ENCODE measurements around the gene EGFLAM.

DNA sequence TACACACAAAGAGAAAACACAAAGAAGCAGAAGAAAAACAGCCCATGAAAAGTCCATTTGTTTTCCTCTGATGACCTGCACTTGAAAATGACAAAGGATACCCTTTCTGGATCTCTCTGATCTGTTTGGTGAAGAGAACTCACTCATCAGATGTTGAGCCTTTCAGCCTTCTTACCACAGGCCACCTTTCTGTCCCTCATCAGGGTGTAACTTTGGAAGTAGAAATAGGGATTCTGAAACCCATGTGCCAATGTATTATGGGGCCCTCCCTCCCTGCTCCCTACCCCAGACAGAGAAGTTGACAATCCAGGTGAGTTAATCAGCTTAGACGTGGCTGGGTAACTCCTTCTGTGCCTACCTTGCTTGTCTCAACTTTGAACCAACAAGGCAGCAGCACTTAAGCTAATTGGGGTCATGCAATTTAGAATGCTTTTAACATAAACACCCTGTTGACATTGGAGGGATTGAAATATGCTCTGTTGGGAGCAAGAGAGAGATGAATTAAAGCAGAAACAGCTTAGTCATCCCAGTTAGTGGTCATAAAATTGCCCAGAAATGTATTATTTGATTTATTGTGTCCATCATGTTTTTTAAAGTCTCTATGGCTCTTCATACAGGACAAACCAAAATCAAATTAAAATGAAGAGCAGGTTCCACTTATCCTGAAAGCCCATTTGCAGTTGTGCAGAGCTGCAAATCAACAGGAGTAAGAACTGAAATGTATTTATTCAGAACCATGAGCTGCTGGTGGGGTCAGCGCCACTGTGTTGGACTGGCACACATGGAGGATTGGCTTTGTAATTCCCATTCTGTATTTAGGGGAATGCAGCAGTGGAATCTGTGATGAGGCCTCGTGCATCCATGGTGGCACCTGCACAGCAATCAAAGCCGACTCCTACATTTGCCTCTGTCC is 166.0 kb downstream of the EGFLAM start:
- TF ChIP-seq, protein P1, sequence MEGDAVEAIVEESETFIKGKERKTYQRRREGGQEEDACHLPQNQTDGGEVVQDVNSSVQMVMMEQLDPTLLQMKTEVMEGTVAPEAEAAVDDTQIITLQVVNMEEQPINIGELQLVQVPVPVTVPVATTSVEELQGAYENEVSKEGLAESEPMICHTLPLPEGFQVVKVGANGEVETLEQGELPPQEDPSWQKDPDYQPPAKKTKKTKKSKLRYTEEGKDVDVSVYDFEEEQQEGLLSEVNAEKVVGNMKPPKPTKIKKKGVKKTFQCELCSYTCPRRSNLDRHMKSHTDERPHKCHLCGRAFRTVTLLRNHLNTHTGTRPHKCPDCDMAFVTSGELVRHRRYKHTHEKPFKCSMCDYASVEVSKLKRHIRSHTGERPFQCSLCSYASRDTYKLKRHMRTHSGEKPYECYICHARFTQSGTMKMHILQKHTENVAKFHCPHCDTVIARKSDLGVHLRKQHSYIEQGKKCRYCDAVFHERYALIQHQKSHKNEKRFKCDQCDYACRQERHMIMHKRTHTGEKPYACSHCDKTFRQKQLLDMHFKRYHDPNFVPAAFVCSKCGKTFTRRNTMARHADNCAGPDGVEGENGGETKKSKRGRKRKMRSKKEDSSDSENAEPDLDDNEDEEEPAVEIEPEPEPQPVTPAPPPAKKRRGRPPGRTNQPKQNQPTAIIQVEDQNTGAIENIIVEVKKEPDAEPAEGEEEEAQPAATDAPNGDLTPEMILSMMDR (IDR thresholded peaks at IDR 0.05; ENCODE audit: extremely low read depth in 1 of 2, insufficient read depth in 1 of 2, low read depth in 1 of 2, low read length in 2 of 2) = no peak
- TF ChIP-seq MYC (IDR thresholded peaks at IDR 0.05; ENCODE audit: low read depth, low read length) = no peak
- TF ChIP-seq POLR2AphosphoS5 (IDR thresholded peaks at IDR 0.05; ENCODE audit: insufficient read depth, low read depth, low read length) = no peak
- no peak for TF ChIP-seq EZH2 (IDR thresholded peaks at IDR 0.05; ENCODE audit: borderline replicate concordance, low read depth, low read length, severe bottlenecking)
- no peak for TF ChIP-seq JUN (IDR thresholded peaks at IDR 0.05; ENCODE audit: borderline replicate concordance, insufficient read depth, insufficient read length, low read depth)
- TF ChIP-seq POLR2A (IDR thresholded peaks at IDR 0.05; ENCODE audit: low read depth, low read length) = no peak
- TF ChIP-seq FOS (IDR thresholded peaks at IDR 0.05; ENCODE audit: borderline replicate concordance, insufficient read depth, low read length) = no peak
- TF ChIP-seq GATA2 (IDR thresholded peaks at IDR 0.05; ENCODE audit: insufficient read depth, insufficient read length, low read depth, low read length) = no peak
